ENCODE measurements around the gene TSPAN17. TPM values are rescaled to one million over a fixed set of nuclear protein-coding genes. Genes with fewer than 3 reads are reported as not detected.

Gene TSPAN17
- total RNA-seq, 1 donor from 2014 or later = 14.7 TPM

DNA sequence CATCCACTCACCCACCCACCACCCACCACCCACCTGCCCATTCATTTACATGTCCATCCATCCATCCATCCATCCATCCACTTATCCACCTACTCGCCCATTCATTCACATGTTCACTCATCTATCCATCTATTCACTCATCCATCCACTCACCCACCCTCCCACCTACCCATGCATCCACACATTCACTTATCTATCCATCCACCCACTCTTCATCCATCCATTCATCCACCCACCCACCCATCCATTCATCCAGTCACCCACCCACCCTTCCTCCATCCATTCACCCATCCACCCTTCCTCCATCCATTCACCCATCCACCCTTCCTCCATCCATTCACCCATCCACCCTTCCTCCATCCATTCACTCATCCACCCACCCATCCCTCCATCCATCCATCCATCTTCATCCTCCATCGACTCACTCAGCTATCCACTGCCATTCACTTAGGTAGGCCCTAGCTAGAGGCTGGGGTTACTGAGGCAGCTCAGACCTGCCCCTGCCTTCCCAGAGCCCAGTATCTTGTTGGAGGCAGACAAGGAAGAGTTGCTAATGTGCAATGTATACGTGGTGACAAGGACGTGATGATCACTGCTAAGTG lies 12.7 kb downstream of the TSPAN17 start:
- DNase-seq (ENCODE audit: low spot score) = no peak

DNA sequence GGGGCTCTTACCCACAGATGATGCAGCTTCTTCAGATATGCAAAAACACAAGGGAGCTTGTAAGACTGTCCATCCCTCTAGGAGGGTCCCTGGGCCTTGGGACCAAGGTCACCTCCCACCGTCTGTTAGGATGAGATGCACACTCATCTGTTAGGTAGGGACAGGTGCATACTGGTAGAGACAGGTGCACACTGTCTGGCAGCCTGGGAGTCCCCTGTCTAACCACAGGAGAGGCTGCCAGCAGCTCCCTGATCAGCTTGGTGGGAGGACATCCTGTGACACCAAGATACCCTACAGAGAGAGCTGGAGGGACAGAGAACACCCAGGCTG lies 13.2 kb downstream of the TSPAN17 start:
- DNase-seq (ENCODE audit: low spot score) = no peak

DNA sequence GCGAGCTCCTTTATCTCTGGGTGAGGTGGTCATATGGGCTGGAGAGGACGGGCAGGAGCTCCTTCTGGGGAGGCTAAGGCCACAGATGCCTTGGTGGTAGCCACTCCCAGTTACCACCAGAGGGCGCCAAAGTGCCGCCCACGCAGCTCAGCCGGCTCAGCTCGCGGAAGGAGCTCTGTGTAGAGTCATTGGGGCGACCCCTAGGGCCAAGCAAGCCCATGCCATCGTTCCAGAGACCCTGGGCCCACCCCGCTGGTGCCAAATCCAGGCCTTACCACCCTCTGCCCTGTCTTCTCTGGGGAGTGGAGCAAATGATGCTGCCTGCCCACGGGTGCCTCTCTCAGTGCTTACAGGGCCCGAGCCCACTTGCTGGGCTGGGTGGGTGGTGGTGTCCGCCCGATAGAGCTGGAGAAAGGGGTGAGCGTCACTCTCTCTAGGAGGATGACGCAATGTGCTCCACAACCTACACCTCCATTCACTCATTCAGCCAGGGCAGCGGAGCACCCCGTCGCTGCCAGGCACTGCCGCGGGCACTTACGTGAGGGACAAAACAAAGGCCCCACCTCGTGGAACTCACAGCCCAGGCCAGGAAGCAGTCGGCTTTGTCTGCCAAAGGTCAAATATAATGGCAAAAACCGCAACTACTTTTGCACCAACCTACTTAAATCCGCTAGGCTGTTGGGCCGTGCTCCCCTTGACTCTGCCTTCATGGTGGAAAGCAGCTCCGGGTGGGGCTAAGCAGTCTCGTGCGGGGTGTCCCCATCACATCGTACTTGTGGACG lies 13.8 kb downstream of the TSPAN17 start:
- peak; percentile 67 for DNase-seq (ENCODE audit: low spot score)

DNA sequence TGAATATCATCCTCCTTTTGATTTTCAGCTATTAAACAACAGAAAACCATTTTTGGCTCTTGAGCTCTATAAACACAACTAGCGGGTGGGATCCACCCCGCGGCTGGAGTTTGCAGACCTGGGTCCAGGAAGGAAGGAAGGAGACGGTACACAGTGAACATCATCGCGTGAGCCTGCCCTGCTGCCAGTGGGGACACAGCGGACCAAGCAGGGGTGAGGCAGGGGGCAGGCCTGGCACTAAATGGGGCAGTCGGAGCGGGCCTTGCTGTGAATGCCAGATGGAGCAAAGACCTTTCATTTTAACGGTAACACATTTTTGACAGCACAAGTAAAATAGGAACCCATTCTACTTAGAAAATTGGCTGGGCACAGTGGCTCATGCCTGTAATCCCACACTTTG lies 14.4 kb downstream of the TSPAN17 start:
- DNase-seq (ENCODE audit: low spot score) = no peak

DNA sequence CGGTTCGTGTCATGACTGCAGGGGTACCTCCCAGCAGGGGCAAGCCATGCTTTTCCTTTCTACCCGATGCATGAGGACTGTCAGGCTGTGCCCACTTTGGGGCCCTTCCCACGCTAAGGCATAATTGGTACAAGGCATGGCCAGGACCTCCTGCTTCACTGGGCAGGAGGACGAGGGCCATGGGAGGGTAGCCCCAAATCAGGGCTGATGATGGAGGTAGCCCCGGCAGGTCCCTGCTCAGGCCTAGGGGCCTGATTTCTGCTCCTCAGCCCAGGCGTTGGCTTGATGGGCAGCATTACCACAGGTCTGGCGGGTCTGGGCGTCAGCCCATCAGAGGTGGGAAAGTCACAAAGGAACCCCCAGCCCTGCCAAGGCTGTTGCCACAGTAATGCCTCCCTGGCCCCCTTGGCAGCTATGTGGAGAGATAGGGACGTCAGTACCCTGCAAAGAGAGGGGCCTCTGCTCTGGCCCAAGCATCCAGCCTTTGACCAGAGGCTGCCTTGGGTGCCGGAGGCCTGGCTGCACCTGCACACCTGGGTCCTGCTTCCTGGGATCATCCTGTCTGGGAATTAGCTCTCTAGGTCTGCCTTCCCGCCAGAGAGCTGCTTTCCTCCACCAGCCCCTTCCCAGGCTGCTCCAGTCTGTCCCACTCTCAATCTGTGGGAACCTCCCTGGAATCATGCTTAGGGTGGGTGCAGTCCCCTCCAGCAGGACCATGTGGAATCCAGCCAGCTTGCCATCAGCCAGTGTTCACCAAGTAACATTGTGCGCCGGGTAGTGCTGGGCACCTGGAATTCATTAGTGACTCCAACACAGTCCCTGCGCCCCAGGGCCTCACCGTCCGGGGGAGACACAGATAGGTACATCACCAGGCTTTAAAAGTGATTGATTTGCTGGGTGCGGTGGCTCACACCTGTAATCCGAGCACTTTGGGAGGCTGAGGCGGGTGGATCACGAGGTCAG lies 15.4 kb downstream of the TSPAN17 start:
- DNase-seq (ENCODE audit: low spot score) = no peak

DNA sequence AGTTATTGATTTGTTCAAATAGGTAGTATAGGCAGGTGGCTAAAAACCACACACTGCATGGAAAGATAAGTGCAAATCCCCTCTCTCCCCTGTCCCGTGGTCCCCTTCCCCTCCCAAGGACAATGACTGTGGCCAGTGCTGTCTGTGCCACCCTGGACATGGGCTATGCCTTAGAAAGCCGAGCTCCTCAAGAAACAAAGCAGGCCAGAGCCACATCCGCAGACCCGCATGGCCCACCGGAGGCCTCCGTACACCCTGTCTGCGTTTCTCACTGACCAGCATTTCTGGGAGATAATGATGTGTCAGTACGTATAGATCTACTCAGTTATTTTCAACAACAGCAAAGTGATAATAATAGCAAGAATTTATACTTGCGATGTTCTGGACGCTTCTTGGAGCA lies 16.3 kb downstream of the TSPAN17 start:
- DNase-seq (ENCODE audit: low spot score) = no peak

DNA sequence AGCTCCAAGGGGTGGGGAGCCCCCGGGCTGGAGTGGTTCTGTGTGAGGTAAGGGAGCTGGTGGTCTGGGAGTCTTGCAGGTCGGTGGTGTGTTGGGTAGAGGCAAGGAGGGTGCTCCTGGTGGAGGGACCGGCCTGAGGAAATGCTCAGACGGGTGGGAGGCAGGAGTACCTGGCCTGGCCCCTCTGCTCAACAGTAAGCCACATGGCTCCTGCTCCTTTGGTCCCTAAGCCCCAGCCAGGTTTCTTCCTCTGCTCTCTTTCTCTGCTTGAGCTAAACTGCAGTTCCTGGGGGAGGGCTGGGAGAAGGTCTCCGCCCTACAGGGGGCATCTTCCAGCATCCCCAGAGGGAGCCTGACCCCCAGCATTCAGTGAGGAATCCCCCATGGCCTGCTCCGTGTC lies 17.2 kb downstream of the TSPAN17 start:
- DNase-seq (ENCODE audit: low spot score) = no peak

DNA sequence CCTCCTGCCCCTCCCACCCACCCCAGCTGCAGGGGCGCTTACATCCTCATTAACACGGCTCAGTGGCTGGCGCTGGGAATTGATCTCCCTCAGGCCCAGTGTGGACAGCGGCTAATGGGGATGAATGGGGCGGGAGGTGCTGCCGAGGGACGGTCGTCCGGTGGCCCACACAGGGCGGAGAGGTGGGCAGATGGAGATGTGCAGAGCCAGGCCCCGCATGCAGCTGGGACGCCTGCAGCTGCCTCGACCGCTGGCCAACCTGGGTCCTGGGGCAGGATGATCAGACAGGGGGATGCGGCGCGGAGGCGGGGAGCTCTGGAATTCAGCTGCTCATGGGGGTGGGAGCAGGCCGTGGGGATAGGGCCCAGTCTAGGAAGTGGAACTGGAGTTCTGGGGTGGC lies 17.6 kb downstream of the TSPAN17 start:
- DNase-seq (ENCODE audit: low spot score) = no peak

DNA sequence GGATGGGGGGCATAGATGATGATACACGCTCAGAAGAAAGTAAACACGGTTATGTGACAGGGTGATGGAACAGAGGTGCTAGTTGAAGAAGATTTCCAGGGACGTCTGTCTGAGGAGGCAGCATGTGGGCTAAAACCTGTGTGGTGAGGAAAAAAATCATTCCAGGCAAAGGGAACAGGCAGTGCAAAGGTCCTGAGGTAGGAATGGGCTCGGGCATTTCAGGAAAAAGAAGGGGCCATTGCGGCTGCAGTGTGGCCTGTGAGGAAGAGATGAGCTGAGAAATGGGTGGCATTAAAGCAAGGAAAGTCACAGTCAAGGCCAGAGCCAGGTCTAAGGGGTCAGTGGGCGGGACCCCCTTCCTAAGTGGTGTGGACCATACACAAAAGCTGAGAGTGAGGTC lies 18.2 kb downstream of the TSPAN17 start:
- no peak for DNase-seq (ENCODE audit: low spot score)

DNA sequence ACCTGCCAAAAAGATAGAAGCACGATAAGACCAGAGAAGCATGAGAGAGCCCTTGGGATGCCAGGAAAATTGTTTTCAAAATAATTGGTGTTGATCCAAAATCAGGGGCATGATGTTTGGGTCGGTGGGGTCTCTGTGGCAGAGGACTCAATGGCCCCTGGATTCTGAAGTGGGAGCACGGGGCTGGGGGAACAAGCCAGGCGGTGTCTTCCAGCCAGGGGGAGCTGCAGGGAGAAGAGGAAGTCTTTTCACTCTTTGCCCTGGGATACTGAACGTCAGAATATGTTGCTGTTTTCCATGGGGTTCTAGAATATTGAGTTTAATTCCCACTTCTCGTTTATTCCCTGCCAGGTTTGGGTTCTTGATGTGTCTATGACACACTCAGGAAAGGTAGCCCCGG lies 20.4 kb downstream of the TSPAN17 start:
- no peak for DNase-seq (ENCODE audit: low spot score)

DNA sequence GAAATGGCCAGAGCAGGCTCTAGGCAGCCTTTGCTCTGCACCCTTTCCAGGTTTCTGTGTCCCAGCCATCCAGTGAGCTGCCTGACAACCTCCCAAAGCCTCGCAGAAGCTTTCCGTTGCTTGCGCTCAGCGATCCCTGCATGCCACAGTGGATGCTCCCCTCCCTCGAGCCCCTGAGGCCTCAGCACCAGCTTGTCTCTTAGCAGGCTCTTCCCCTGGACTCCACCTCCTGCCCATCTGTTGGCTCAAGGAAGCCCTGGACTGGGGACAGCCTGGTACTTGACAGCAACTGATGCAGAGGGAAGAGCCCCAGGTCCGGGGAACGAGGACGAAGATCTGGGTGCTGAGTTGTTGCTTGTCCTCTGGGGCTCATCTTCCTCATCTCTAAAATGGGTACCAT lies 23.2 kb downstream of the TSPAN17 start:
- DNase-seq (ENCODE audit: low spot score) = no peak

DNA sequence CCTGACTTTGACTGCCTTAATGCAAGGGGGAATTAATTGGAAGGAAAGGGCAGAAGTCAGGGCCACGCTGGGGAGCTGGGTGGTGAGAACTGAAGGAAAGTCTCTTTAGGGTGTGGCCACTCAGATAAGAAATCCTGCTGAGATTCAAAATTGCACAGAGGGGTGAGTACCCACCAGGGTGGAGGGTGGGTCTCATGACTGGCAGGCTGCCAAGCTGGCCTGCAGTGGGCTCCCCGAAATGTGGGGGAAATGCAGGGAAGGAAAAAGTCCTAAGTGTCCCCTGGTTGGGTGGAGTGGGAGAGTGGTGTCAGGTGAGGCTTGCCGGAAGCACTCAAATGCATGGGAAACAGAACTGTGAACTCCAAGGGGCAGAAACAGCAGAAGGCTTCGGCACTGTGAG lies 24.1 kb downstream of the TSPAN17 start:
- no peak for DNase-seq (ENCODE audit: low spot score)

DNA sequence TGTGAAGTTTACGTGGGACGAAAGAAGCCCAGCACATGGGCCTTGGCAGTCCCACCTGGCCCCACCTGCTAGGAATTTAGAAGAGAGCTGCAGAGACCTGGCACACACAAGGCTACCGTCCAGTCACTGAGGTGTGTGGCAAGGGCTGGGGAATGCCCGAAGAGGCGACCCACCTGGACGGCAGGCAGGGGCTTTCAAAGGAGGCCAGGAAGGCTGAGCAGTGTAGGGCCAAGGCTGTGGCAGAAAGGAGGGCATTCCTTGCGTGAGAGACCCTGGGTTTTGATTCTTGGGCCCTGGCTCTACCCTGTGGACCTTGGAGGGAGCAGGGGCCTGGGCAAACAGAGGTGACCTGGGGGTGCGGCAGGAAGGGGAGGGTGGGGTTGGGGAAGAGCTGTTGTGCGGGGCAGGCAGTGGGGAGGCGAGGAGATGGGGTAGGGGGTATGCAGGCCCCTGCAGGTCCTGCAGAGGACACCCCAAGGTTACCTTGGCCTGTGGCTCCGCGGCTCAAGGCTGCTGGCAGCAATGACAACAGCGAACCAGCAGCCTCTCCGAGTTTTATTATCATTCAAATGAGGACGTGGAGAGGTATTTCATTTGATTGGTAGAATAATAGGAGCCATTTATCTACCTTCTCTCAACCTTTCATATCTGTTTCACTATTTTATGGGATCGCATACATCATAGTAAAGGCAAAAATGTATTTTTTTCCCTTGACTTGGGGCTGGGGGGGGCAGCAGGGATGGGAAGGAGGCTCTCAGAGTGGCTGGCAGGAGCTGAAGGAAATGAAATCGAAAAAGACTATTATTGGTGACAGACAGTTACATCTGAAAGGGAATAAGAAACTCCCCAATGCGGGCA lies 24.8 kb downstream of the TSPAN17 start:
- no peak for DNase-seq (ENCODE audit: low spot score)

DNA sequence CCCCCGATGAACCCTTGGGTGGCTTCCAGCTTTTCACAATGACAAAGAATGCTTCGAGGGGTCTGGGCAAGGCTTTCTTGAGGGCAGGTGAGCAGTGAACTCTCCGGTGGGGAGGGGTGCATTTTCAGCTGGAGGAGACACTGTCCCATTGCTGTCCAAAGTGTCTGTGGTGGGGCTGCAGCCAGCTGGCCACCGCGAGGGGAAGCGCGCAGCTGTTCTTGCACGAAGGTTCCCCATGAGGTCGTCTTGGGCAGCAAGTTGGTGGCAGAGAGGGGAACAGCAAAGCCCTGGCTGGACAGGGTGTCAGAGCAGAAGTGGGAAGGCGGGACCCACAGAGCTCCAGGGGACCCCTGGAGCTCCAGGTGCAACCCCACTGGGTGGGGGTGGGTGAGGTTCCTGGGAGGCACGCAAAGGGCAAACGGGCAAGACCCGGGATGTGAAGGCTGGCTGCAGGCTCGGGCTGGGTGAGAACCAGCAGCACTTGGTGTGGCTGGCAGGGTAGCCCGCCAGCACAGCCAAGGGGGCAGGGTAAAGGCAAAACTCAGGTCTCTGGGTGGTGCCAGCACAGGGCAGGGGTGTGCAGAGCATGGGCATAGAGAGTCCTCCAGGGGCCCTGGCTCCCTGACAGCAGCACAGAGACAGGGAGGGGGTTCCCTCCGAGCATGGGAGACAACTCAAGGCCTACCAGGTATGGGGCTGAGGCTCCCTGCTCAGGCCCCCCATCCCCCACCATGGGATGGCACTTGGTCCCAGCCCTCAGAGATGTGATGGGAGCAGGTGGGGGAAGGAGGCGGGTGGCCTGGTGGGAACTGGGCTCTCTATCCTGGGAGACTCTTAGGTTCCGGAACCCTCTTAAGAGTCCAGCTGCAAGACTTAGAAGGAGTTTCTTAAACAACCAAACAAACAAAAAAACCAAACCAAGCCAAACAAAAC lies 26.6 kb downstream of the TSPAN17 start:
- DNase-seq (ENCODE audit: low spot score) = no peak

DNA sequence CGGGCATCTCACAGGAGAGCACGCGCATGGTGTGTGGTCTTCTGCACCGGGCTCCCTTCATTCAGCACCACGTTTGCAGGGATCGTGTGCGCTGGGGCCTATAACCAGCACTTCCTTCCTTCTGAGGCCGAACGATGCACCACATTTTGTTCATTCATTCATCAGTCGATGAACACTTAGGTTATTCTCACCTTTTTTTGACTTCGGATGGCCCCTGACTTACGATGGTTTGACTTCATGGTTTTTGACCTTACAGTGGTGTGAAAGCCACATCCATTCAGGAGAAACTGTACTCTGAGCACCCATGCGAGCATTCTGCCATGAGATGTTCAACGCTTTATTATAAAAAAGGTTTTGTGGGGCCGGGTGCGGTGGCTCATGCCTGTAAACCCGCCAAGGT lies 27.5 kb downstream of the TSPAN17 start:
- no peak for DNase-seq (ENCODE audit: low spot score)

DNA sequence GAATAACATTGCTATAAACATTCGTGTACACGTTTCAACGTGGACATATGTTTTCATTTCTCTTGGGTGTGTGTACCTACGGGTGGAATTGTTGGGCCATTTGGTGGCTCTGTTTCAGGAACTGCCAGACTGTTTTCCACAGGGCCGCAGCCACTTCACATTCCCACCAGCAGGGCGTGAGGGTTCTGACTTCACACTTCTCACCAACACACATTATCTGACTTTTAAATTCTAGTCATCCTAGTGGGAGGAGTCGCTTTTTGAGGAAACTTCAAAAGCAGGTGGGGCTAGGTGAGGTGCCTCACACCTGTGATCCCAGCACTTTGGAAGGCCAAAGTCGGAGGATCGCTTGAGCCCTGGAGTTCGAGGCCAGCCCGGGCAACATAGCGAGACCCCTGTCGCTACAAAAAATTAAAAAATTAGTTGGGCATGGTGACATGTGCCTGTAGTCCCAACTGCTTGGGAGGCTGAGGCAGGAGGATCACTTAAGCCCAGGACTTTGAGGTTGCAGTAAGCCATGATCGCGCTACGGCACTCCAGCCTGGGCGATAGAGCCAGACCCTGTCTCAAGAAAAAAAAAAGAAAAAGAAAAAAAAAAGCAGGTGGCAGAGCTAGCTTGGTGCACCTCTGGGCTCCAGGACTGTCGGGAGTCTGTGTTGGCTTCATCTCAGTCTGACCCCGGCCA lies 28.5 kb downstream of the TSPAN17 start:
- DNase-seq (ENCODE audit: low spot score) = no peak

DNA sequence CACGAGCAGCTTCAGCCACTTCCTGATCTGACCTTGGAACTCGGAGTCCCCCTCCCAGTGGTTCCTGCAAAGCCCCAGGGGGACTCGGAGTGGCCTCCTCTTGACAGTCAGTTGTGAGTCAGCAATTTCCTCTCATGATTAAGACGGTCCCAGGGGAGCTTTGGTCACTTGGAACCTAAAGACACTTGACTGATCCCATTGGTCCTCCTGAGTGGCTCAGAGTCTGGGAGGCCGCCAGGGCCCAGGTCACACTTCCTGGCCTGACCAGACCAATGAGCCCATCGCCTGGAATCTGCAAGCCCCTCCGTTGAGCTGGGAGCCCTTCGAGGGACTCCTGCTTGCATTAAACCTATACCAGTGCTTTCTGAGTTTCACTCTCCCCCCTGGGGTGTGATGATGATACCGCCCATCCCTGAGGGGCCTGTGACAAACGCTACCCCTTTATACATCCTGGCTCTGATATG lies 29.1 kb downstream of the TSPAN17 start:
- DNase-seq (ENCODE audit: low spot score) = no peak

DNA sequence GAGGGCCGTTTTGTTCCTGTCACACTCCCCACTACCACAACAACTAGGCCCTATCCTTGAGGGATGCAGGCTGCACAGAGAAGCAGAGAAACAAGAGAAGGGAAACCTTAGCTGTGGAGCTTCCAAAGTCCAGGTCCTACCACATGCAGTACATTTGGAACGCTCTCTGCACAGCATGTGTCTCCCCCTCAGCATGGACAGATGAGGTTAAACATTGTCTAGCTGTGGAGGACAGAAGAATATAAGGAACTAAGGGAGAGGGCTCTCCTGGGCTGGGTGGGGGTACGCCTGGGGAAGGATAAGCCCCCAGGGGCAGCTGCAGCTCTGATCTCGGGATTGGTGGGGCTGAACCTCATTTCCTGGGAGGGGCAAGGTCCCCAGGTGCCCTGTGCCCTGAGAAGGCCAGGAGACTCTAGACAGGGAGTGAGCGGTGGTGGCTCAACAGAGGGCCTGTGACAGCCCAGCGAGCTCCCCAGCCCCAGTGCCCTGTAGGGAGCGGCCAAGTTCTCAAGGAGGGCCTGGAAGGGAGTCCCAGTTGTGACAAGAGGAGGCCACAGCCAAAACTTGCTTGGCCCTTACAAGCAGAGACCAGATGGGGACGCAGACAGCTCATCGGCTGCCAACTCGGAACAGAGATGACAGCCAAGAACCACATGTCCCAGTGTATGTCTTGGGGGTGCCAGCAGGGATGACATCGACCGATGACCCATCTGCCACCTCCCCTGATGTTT lies 30.1 kb downstream of the TSPAN17 start:
- DNase-seq (ENCODE audit: low spot score) = no peak

DNA sequence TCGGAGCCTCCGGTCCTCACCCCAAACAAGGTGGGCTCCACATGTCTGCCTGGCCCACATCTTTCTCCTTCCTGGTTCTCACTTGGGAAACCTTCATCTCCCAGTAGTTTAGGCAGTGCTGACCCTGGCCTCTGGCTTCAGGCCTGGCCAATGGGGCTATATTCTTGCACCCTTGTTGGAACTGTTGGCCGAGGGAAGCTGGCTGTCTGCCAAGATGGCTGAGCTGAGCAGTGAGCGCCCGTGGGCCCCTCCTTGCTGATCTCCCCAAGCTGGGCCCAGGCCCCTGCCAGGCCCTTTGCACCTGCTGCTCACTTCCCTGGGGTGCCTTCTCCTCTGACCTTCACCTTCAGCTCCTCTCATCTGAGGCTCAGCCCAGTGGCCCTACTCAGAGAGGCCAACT lies 31.3 kb downstream of the TSPAN17 start:
- DNase-seq (ENCODE audit: low spot score) = no peak

Measured in umbilical cord (tissue), 2 donors.